HTERT RPE-1 (cell line): ENCODE data around the gene SLC38A2.
"Not testable (repeated sequence)": the region's sequence is repeated elsewhere in the genome, so short reads cannot be mapped to it uniquely, and the experiment has no call there.

Experiments
- in situ Hi-C: fragments of 300-500 bp; cut with MboI; formaldehyde crosslinking; loops from 4 replicates; pipeline ENCODE4 v1.14.3; 2020; ENCODE audit warnings: low sequenced_read_pairs

The SLC38A2 gene

DNA sequence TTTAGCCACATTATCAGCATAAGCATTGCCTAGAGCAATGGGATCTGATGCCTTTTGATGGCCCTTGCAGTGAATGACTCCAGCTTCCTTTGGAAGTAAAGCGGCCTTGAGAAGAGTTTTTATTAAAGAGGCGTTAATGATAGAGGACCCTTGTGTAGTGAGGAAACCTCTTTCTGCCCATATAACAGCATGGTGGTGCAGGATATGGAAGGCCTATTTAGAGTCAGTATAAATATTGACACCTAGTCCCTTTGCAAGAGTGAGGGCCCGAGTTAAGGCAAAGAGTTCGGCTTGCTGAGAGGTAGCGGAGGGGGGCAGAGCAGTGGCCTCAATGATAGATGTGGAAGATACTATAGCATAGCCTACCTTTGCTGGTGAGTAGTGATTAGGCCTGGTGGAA, 47.5 kb downstream of the SLC38A2 start:
- in situ Hi-C loops = not testable (repeated sequence)

DNA sequence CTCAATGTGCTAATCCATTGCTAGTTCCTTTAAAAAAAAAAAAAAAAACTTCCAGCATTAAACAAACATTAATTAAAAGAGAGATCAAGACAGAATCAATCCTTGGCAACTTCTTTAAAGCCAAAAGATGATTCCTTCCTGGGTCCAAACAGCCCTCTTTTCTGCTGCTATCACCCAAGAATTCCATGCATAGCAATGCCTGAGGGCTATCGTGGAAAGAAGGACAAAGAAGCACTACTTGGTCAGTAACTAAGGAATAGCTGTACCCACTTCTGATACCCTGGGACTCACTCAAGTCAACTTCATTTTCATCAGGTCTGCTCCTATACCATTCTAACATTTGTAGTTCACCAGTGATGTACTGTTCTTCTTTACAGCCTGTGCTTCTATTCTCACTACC, 51.8 kb downstream of the SLC38A2 start:
- in situ Hi-C loops = no loop called here

DNA sequence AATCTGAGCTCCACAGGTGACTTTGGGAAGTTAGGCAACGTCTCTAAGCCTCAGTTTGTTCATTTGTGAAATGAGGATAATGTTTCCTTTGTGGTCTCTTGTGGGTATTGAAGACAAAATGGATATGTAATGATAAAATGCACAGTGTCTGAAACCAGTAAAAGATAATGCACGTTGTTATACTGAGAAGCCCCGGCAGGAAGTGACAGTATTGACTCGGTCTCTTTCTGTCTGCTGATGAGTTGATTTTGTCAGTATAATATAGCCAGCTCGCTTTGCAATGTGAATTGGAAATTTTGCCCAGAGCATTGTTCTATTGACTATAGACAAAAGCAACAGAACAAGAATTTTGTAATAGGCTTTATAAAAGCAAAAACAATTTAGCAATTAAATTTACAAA, 54.5 kb downstream of the SLC38A2 start:
- in situ Hi-C loops = no loop called here
